Spleen (tissue), 7 donors: Measurements from ENCODE around the gene ARMH2.

Source experiments
- POLR2A ChIP-seq, 3 donors: fragments of 450-650 bp; IDR thresholded peaks; one replicate each; pipeline ENCODE4 v1.5.1; 2017; ENCODE audit warnings: antibody characterized with exemption in 3 of 3, mild to moderate bottlenecking in 1 of 3
- TF ChIP-seq, protein P1 (sequence below), 11 experiments: fragments of 200-600 bp in 7 of 11; fragments of 450-650 bp in 4 of 11; sonication (generic) in 4 of 11; IDR thresholded peaks in 8 of 11; conservative IDR thresholded peaks in 3 of 11; 1 replicate in 7 of 11; 2 replicates in 4 of 11; pipeline versions ENCODE4 v1.4.0 to v1.8.0; 2016 to 2021; ENCODE audit warnings: antibody characterized with exemption in 11 of 11, inconsistent platforms in 4 of 11, mild to moderate bottlenecking in 1 of 11
- donor health status: DM: no; HTN: no; CAD: no; lungs with moderate emphysema.
- donor health status: DM: no; HTN: no; CAD: no.
- donor health status: DM: no; HTN: no; CAD: no.

DNA sequence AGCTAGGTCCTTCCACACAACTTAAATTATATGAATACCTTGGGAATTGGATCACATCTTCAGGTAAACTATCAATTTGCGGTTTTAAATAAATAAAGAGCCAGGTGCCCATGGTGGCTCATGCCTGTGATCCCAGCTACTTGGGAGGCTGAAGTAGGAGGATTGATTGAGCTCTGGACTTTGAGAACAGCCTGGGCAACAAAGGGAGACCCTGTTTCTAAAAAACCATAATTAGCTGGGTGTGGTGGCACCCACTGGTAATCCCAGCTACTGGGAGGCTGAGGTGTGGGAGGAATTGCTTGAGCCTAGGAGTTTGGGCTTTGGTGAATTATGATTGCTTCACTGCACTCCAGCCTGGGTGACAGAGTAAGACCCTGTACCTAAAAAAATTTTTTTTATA lies 20.6 kb downstream of the ARMH2 start:
- TF ChIP-seq, protein P1, sequence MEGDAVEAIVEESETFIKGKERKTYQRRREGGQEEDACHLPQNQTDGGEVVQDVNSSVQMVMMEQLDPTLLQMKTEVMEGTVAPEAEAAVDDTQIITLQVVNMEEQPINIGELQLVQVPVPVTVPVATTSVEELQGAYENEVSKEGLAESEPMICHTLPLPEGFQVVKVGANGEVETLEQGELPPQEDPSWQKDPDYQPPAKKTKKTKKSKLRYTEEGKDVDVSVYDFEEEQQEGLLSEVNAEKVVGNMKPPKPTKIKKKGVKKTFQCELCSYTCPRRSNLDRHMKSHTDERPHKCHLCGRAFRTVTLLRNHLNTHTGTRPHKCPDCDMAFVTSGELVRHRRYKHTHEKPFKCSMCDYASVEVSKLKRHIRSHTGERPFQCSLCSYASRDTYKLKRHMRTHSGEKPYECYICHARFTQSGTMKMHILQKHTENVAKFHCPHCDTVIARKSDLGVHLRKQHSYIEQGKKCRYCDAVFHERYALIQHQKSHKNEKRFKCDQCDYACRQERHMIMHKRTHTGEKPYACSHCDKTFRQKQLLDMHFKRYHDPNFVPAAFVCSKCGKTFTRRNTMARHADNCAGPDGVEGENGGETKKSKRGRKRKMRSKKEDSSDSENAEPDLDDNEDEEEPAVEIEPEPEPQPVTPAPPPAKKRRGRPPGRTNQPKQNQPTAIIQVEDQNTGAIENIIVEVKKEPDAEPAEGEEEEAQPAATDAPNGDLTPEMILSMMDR (IDR thresholded peaks at IDR 0.05 in 8 of 11, conservative IDR thresholded peaks at IDR 0.05 in 3 of 11): no peak
- no peak for TF ChIP-seq POLR2A (IDR thresholded peaks at IDR 0.05)
